ENCODE measurements around the gene ARHGAP4.

The ARHGAP4 gene

GRCh38 chrX:153963546-153963945 is 37.5 kb upstream of the ARHGAP4 start:
- no peak for DNase-seq (ENCODE audit: low read depth, low spot score)

GRCh38 chrX:153961292-153961691 is 35.2 kb upstream of the ARHGAP4 start:
- no peak for DNase-seq (ENCODE audit: low read depth, low spot score)

GRCh38 chrX:153960786-153961185 is 34.7 kb upstream of the ARHGAP4 start:
- no peak for DNase-seq (ENCODE audit: low read depth, low spot score)

GRCh38 chrX:153960077-153960476 is 34.0 kb upstream of the ARHGAP4 start:
- no peak for DNase-seq (ENCODE audit: low read depth, low spot score)

GRCh38 chrX:153959649-153960048 is 33.6 kb upstream of the ARHGAP4 start:
- DNase-seq (ENCODE audit: low read depth, low spot score): no peak

GRCh38 chrX:153958605-153959004 is 32.5 kb upstream of the ARHGAP4 start:
- DNase-seq (ENCODE audit: low read depth, low spot score): no peak

- no peak for DNase-seq (ENCODE audit: low read depth, low spot score)
Observed at GRCh38 chrX:153957224-153957623, 31.2 kb upstream of the ARHGAP4 start.

- DNase-seq (ENCODE audit: low read depth, low spot score): no peak
Observed at GRCh38 chrX:153956044-153956907, 30.2 kb upstream of the ARHGAP4 start.

GRCh38 chrX:153955228-153955732 is 29.2 kb upstream of the ARHGAP4 start:
- no peak for DNase-seq (ENCODE audit: low read depth, low spot score)

GRCh38 chrX:153954558-153955227 is 28.6 kb upstream of the ARHGAP4 start:
- no peak for DNase-seq (ENCODE audit: low read depth, low spot score)

- peak; percentile 27 for DNase-seq (ENCODE audit: low read depth, low spot score)
Observed at GRCh38 chrX:153953892-153954557, 28.0 kb upstream of the ARHGAP4 start.

GRCh38 chrX:153953342-153953830 is 27.3 kb upstream of the ARHGAP4 start:
- DNase-seq (ENCODE audit: low read depth, low spot score): peak; percentile 94

GRCh38 chrX:153952373-153953026 is 26.4 kb upstream of the ARHGAP4 start:
- DNase-seq (ENCODE audit: low read depth, low spot score): no peak

GRCh38 chrX:153951683-153952372 is 25.8 kb upstream of the ARHGAP4 start:
- no peak for DNase-seq (ENCODE audit: low read depth, low spot score)

- no peak for DNase-seq (ENCODE audit: low read depth, low spot score)
Observed at GRCh38 chrX:153950127-153950526, 24.1 kb upstream of the ARHGAP4 start.

- DNase-seq (ENCODE audit: low read depth, low spot score): peak; percentile 42
Observed at GRCh38 chrX:153948847-153949805, 23.1 kb upstream of the ARHGAP4 start.

GRCh38 chrX:153948002-153948466 is 22.0 kb upstream of the ARHGAP4 start:
- DNase-seq (ENCODE audit: low read depth, low spot score): peak; percentile 61

GRCh38 chrX:153947009-153947769 is 21.1 kb upstream of the ARHGAP4 start:
- DNase-seq (ENCODE audit: low read depth, low spot score): peak; percentile 89

All from ELF-1 (cell line).